Activated T-cell treated with anti-CD3 and anti-CD28 coated beads, Interleukin-2, amount 50 U/mL, for 4 hours (primary cell): Measurements from ENCODE around the gene RNU5D-1. TPM values are rescaled to one million over a fixed set of nuclear protein-coding genes. Genes with fewer than 3 reads are reported as not detected.
"Not testable (repeated sequence)": the region's sequence is repeated elsewhere in the genome, so short reads cannot be mapped to it uniquely, and the experiment has no call there.

Experiments used
- ATAC-seq, 2 donors: fragments of 200-7000 bp; cut with Tn5 transposase; one replicate each; pipeline ENCODE4 v1.10.0; 2021
- DNase-seq: peaks from one replicate; pipeline ENCODE4 v3.0.0-alpha.2; 2020
- H3K27me3 Mint-ChIP-seq: one replicate; pipeline ENCODE4 v1.8.0; 2021; ENCODE audit warnings: low read depth, mixed read lengths
- H3K36me3 Mint-ChIP-seq: one replicate; pipeline ENCODE4 v1.8.0; 2022; ENCODE audit warnings: mixed read lengths; ENCODE audit not compliant: insufficient read depth
- H3K4me1 Mint-ChIP-seq: one replicate; pipeline ENCODE4 v1.8.0; 2021; ENCODE audit warnings: low read depth, mixed read lengths
- H3K4me3 Mint-ChIP-seq: one replicate; pipeline ENCODE4 v1.8.0; 2021; ENCODE audit warnings: mild to moderate bottlenecking, moderate library complexity, mixed read lengths
- H3K9me3 Mint-ChIP-seq: one replicate; pipeline ENCODE4 v1.8.0; 2021; ENCODE audit warnings: mixed read lengths
- total RNA-seq, 3 donors: library from RNA; stranded (reverse); gene quantifications; one replicate each; pipeline ENCODE4 v1.2.1, GENCODE V29; 2021

The RNU5D-1 gene
- total RNA-seq, 3 donors from 2014 or later: not detected

- H3K4me3 Mint-ChIP-seq: no peak overlapping the region
- H3K27me3 Mint-ChIP-seq: no peaks in the 10 kb centered on the region
- ATAC-seq (no peak), DNase-seq (no peak)
- no peaks in the 10 kb centered on the region for H3K36me3 Mint-ChIP-seq
- H3K9me3 Mint-ChIP-seq: no peaks in the 10 kb centered on the region
- peaks cover 17% of the 10 kb centered on the region for H3K4me1 Mint-ChIP-seq
Measured at GRCh38 chr1:44743211-44743610, 12.2 kb upstream of the RNU5D-1 start.

GRCh38 chr1:44740179-44740617, 9.2 kb upstream of the RNU5D-1 start:
- Mint-ChIP-seq H3K27me3 (no peaks in the 10 kb centered on the region), H3K4me1 (peaks cover 14% of the 10 kb centered on the region), H3K36me3 (no peaks in the 10 kb centered on the region), H3K9me3 (no peaks in the 10 kb centered on the region), H3K4me3 (peak overlapping the region; percentile 82)
- DNase-seq (no peak), ATAC-seq (no peak)

- Mint-ChIP-seq H3K4me3 (peak within 1 kb of the TSS; percentile 82), H3K4me1 (peaks cover 14% of the 10 kb centered on the region), H3K36me3 (no peaks in the 10 kb centered on the region), H3K27me3 (no peaks in the 10 kb centered on the region), H3K9me3 (no peaks in the 10 kb centered on the region)
- DNase-seq: peak; percentile 96
- ATAC-seq: peak; percentile 99 to 100
Measured at GRCh38 chr1:44739307-44740178, 8.6 kb upstream of the RNU5D-1 start, which contains the start of gene KIF2C. Gene KIF2C, plus strand, starts transcription at chr1:44739837. Its CDS starts 96 bp downstream, at chr1:44739933.

GRCh38 chr1:44738953-44739306, 8.0 kb upstream of the RNU5D-1 start:
- not testable (repeated sequence) for DNase-seq, H3K36me3 Mint-ChIP-seq, H3K27me3 Mint-ChIP-seq, H3K9me3 Mint-ChIP-seq
- Mint-ChIP-seq H3K4me1 (peaks cover 14% of the 10 kb centered on the region), H3K4me3 (peak overlapping the region; percentile 82)
- peak in 1 of 2 donors; percentile 2 for ATAC-seq

GRCh38 chr1:44735992-44736391, 5.0 kb upstream of the RNU5D-1 start:
- no peaks in the 10 kb centered on the region for H3K36me3 Mint-ChIP-seq
- H3K4me3 Mint-ChIP-seq: no peak overlapping the region
- no peaks in the 10 kb centered on the region for H3K9me3 Mint-ChIP-seq
- no peaks in the 10 kb centered on the region for H3K27me3 Mint-ChIP-seq
- peaks cover 22% of the 10 kb centered on the region for H3K4me1 Mint-ChIP-seq
- no peak for DNase-seq
- ATAC-seq: no peak

GRCh38 chr1:44733784-44734183, 2.8 kb upstream of the RNU5D-1 start:
- ATAC-seq (no peak), DNase-seq (no peak)
- H3K27me3 Mint-ChIP-seq: no peaks in the 10 kb centered on the region
- peaks cover 20% of the 10 kb centered on the region for H3K4me1 Mint-ChIP-seq
- H3K4me3 Mint-ChIP-seq: no peak overlapping the region
- H3K36me3 Mint-ChIP-seq: no peaks in the 10 kb centered on the region
- no peaks in the 10 kb centered on the region for H3K9me3 Mint-ChIP-seq

- no peaks in the 10 kb centered on the region for H3K36me3 Mint-ChIP-seq
- H3K4me3 Mint-ChIP-seq: no peak overlapping the region
- DNase-seq (no peak), ATAC-seq (no peak)
- H3K9me3 Mint-ChIP-seq: no peaks in the 10 kb centered on the region
- peaks cover 20% of the 10 kb centered on the region for H3K4me1 Mint-ChIP-seq
- no peaks in the 10 kb centered on the region for H3K27me3 Mint-ChIP-seq
Measured at GRCh38 chr1:44733365-44733764, 2.4 kb upstream of the RNU5D-1 start.

GRCh38 chr1:44724955-44725698, 5.8 kb downstream of the RNU5D-1 start:
- no peaks in the 10 kb centered on the region for H3K27me3 Mint-ChIP-seq
- peaks cover 57% of the 10 kb centered on the region for H3K4me1 Mint-ChIP-seq
- H3K9me3 Mint-ChIP-seq: no peaks in the 10 kb centered on the region
- DNase-seq (no peak), ATAC-seq (no peak)
- peaks cover 2% of the 10 kb centered on the region for H3K36me3 Mint-ChIP-seq
- peak overlapping the region; percentile 75 for H3K4me3 Mint-ChIP-seq

- Mint-ChIP-seq H3K9me3 (no peaks in the 10 kb centered on the region), H3K36me3 (peaks cover 2% of the 10 kb centered on the region), H3K4me1 (peaks cover 60% of the 10 kb centered on the region), H3K4me3 (no peak overlapping the region), H3K27me3 (no peaks in the 10 kb centered on the region)
- peak; percentile 18 for DNase-seq
- no peak for ATAC-seq
Measured at GRCh38 chr1:44724296-44724954, 6.5 kb downstream of the RNU5D-1 start.

- Mint-ChIP-seq H3K9me3 (no peaks in the 10 kb centered on the region), H3K4me1 (peaks cover 62% of the 10 kb centered on the region), H3K4me3 (peak overlapping the region; percentile 74), H3K36me3 (peaks cover 2% of the 10 kb centered on the region), H3K27me3 (no peaks in the 10 kb centered on the region)
- peak; percentile 4 for ATAC-seq
- peak; percentile 32 for DNase-seq
Measured at GRCh38 chr1:44723496-44724295, 7.3 kb downstream of the RNU5D-1 start.

GRCh38 chr1:44723064-44723463, 7.9 kb downstream of the RNU5D-1 start:
- H3K4me3 Mint-ChIP-seq: peak overlapping the region; percentile 74
- no peaks in the 10 kb centered on the region for H3K9me3 Mint-ChIP-seq
- DNase-seq (no peak), ATAC-seq (no peak)
- H3K4me1 Mint-ChIP-seq: peaks cover 67% of the 10 kb centered on the region
- peaks cover 2% of the 10 kb centered on the region for H3K36me3 Mint-ChIP-seq
- no peaks in the 10 kb centered on the region for H3K27me3 Mint-ChIP-seq

- H3K4me3 Mint-ChIP-seq: peak overlapping the region; percentile 42
- DNase-seq: peak; percentile 57
Measured at GRCh38 chr1:44721485-44722361, 9.2 kb downstream of the RNU5D-1 start.

GRCh38 chr1:44720281-44720680, 10.7 kb downstream of the RNU5D-1 start:
- H3K4me1 Mint-ChIP-seq: peaks cover 80% of the 10 kb centered on the region
- ATAC-seq: no peak
- H3K9me3 Mint-ChIP-seq: no peaks in the 10 kb centered on the region
- H3K36me3 Mint-ChIP-seq: peaks cover 2% of the 10 kb centered on the region
- H3K4me3 Mint-ChIP-seq: peak overlapping the region; percentile 27
- no peaks in the 10 kb centered on the region for H3K27me3 Mint-ChIP-seq
- no peak for DNase-seq

More at GRCh38 chr1:44721485-44722361, 9.2 kb downstream of the RNU5D-1 start:
- Mint-ChIP-seq H3K27me3 (no peaks in the 10 kb centered on the region), H3K36me3 (peaks cover 2% of the 10 kb centered on the region), H3K9me3 (no peaks in the 10 kb centered on the region), H3K4me1 (peaks cover 74% of the 10 kb centered on the region)
- ATAC-seq: peak; percentile 78 to 85
